Daoy (cell line): ENCODE results near the gene ZNF443. TPM values are rescaled to one million over a fixed set of nuclear protein-coding genes. Genes with fewer than 3 reads are reported as not detected.
"Not testable (repeated sequence)": the region's sequence is repeated elsewhere in the genome, so short reads cannot be mapped to it uniquely, and the experiment has no call there.

Experiments
- DNase-seq: peaks from one replicate; pipeline ENCODE4 v3.0.0-alpha.2; 2015; ENCODE audit warnings: low read depth
- total RNA-seq: library from RNA; depleted of rRNA; stranded (reverse); fragments of >200 nt; shearing (Covaris generic); gene quantifications from 2 replicates; pipeline ENCODE4 v1.2.3, GENCODE V29; 2014; rRNA removed

Gene ZNF443
- total RNA-seq: 4.5 and 5.2 TPM in 2 replicates

GRCh38 chr19:12440541-12441316 lies at the start of gene ZNF443:
ZNF443 (minus strand) TSS chr19:12441021; CDS start chr19:12440914, 107 bp downstream.
- peak; percentile 98 for DNase-seq

DNA sequence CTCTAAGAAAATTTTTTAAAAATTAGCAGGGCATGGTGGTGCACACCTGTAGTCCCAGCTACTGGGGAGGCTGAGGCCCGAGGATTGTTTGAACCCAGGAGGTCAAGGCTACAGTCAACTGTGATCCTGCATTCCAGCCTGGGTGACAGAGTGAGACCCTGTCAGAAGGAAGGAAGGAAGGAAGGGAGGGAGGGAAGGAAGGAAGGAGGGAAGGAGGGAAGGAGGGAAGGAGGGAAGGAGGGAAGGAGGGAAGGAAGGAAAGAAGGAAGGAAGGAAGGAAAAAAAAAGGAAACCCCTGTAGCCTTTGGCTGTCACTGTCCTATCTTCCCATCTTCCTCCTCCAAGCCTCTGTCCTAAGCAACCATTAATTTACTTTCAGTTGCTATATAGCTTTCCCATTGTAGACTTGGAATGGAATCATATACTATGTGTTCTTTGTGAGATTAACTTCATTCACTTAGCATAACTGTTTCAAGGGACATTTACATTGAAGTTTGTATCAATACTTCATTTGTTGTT lies 45.5 kb upstream of the ZNF443 start:
- not testable (repeated sequence) for DNase-seq

GRCh38 chr19:12485571-12485970 lies 44.8 kb upstream of the ZNF443 start:
- DNase-seq: no peak

DNA sequence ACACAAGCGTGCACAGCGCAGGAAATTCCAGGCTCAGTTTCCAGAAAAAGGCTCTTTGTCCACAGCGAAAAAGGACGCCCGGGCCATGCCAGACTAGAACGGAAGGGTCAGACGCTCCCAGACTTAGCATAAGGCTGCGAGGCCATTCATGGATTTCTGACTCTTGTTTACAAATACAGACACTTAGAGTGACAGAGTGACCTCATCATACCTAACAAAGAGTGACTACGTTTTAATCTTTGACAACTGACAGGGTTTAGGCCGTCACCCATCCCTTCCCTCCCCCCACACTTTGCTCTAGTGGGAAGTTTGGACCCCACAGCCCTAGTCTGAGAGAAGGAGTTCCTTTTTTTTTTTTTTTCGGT lies 44.2 kb upstream of the ZNF443 start:
- no peak for DNase-seq

DNA sequence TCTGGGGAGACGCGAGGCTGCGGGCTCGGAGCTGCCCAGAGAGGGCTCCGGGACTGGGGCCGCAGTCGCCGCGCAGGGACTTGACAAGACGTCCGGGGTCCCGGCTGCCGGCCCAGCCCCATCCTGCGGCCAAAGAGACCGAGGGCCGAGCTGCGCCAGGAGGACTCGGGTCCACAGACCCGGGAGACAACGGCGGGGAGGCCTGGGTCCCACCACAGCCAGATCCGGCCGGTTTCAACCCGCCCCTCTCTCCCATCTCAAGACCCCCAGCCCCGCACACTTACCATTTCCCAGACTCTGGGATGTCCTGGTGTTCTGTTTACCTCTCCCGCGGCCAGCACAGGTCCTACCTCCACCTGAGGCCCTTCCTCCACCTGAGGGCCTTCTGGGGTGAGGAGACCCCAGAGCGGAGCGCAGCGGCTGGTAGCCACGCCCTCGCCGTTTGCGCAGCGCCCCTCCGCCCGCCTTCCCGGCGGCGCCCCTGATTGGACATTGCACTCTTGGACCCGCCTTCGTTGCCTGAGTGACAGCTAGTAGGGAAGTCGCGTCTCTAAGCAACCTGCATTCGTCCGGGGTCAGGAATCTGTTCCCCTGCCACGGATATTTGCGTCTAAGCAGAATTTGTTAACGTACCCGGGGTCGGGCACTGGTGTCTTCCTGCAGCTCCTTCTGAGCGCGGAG lies 43.7 kb upstream of the ZNF443 start, which contains the start of gene ZNF709:
Gene ZNF709, minus strand, starts transcription at position 446 of the 681 bp plus-strand sequence. Its CDS starts 159 bp downstream, at position 287.
- peak; percentile 90 for DNase-seq

DNA sequence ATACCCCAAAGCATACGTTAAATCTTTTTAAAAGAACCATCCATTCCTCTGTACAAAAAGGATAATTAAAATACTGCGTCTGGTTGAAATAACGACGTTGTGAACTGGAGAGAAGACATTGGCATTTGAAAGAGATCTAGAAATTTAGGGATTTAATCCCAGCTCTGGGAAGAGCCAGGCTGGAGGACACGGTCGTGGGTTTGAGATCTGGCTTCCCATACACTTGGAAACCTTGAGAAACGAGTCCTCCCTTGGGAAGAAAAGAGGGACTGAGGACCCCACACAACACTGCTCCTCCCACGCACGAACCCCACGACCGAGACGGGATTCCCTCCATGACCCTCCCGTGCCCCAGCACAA lies 43.2 kb upstream of the ZNF443 start:
- DNase-seq: no peak

DNA sequence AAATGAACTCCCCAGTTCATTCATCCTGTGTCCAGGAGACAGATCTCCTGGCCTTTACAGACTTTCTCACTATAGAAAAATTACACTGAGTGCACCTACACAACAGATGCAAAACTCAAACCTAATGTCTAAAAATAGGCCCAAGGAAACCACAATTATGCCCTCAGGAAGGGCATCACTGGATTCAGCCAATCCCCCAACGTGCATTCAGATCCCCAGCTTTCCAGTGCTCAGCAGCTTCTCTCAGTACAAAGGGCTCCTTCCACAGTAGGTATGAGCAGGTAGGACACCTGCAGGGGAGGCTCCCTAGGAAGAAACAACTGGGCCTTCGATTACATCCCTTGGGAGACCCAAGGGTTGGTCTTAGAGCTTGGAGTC lies 41.7 kb upstream of the ZNF443 start:
- no peak for DNase-seq

DNA sequence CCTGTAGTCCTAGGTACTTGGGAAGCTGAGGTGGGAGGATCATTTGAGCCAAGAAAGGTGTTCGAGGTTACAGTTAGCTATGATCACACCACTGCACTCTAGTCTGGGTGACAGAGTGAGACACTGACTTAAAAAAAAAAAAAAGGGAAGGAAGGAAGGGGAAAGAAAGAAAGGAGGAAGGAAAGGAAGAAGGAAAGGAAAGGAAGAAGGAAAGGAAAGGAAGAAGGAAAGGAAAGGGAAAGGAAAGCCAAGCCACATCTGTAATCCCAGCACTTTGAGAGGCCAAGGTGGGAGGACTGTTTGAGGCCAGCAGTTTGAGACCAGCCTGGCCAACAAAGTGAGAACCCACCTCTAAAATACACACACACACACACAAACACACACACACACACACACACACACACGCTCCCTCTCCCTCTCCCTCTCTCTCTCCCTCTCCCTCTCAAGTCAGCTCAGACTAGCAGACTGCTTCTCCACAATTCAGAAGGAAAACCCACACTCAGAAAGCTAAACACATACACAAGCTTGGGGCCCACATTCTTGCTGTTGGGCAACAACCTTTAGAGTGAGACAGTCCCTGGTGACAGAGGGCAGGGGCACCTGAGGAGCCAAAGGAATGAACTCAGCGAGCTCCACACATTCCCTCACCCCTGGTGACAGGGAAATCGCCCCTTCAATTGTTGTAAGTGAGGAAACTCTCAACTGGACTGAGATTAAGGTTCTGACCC lies 41.1 kb upstream of the ZNF443 start:
- DNase-seq: no peak

- DNase-seq: no peak
Measured at GRCh38 chr19:12478234-12478941, 37.6 kb upstream of the ZNF443 start.

GRCh38 chr19:12467651-12468050 lies 26.8 kb upstream of the ZNF443 start:
- not testable (repeated sequence) for DNase-seq

GRCh38 chr19:12465211-12465610 lies 24.4 kb upstream of the ZNF443 start:
- DNase-seq: no peak

GRCh38 chr19:12464769-12465168 lies 23.9 kb upstream of the ZNF443 start:
- DNase-seq: no peak

- DNase-seq: not testable (repeated sequence)
Measured at GRCh38 chr19:12464139-12464538, 23.3 kb upstream of the ZNF443 start.

- DNase-seq: no peak
Measured at GRCh38 chr19:12453495-12453894, 12.7 kb upstream of the ZNF443 start.

- no peak for DNase-seq
Measured at GRCh38 chr19:12450844-12451243, 10.0 kb upstream of the ZNF443 start.

DNA sequence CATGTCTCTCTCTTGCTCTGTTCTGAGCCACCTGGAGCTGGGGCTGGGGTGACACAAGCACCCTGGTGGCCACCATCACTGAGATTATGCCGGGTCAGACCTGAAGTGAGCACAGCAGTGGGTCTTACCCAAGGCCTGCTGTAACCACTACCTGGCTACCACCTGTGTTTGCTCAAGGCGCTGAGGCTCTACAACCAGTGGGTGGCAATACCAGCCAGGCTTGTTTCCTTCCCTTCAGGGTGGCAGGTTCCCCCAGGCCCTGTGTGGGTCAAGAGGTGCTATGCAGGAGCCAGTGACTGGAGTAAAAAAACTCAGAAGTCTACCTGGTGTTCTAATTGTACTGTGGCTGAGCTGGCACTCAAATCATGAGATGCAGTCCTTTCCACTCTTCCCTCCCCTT lies 8.0 kb upstream of the ZNF443 start:
- no peak for DNase-seq

DNA sequence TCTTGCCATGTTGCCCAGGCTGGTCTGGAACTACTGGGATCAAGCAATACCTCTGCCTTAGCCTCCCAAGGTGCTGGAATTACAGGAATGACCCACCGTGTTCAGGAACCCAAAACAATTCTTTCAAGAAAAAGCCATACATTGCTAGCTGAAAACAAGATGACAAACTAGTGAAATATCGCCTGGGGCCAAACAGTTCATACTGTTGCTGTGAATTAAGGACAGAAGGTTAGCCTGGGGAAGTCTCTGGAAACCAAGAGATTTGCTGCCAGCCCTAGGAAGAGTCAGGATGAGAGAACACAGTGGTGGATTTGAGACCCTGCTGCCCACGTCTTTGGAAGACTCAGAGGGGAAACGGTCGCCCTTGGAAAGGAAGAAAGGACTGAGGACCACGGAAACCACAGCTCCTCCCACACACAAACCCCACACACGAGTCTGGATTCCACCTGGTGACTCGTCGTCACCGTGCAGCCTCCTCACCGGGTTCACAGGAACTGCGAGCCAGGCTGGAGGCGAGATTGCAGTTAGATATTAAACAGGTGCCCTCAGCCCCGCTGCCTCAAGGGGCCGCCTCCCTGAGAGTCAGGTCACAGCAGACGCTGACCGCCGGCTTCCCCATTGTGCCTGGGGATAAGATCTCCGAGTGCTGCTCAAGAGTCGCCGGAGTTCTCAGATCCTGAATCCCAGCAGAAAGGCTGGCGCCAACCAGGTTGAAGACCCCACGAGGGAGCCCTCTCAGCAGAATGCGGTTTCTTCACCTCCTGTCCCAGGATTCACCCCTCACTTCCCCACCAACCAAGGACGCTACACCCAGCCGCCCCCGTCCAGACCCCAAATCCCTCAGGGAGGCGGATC lies 908 bp downstream of the ZNF443 start:
- peak; percentile 26 for DNase-seq

GRCh38 chr19:12430726-12431299 lies 10.0 kb downstream of the ZNF443 start:
- DNase-seq: not testable (repeated sequence)

DNA sequence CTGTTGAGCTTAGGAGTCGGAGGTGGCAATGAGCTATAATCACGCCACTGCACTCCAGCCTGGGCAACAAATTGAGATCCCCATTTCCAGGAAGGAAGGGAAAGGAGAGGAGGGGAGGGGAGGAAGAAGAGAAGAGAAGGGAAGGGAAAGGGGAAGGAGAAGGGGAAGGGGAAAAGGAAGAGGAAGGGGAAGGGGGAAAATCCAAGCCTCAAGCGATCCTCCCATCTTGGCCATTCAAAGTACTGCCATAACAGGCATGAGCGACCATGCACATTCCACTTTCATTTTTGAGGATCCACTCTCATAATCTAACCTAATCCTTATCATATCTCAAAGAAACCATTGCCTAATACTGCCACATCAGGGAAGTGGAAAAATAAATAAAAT lies 14.9 kb downstream of the ZNF443 start:
- DNase-seq: no peak

DNA sequence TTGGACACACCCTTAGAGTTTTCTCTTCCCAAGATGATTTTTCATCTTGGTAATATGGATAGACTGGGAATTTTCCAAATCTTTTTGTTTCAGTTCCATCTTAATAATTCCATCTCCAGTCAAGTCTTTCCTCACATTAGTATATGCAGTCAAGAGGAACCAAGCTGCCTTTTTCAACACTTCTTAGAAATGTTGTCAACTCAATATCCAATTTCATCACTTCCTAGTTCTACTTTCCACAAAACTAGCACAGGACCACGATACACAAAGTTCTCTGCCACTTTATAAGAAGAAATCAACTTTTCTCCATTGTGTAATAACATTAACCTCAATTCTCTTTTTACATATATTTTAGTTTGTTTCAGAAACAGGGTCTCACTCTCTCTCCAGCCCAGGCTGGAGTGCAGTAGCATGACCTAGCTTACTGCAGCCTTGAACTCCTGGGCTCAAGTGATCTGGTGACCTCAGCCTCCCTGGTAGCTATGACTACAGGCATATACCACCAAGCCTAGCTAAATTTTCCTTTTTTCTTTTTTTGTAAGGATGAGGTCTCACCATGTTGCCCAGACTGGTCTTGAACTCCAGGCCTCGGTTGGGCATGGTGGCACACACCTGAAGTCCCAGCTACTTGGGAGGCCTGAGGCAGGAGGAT lies 15.5 kb downstream of the ZNF443 start:
- DNase-seq: no peak
